ENCODE data around the gene TP53INP2. TPM values are rescaled to one million over a fixed set of nuclear protein-coding genes. Genes with fewer than 3 reads are reported as not detected.

The TP53INP2 gene
- total and polyA plus RNA-seq, 9 of the 15 experiments (the other 6 are each of a cell fraction or from before 2014, with no cell fraction given) = 0.43 to 5.0 (median 1.3) TPM

- no peak for TF ChIP-seq ZNF512 (tag; IDR thresholded peaks at IDR 0.05)
- no peak for TF ChIP-seq ETV5 (CRISPR knock-in tag; IDR thresholded peaks at IDR 0.05; ENCODE audit: low read depth)
- no peak for TF ChIP-seq FOXA3 (CRISPR knock-in tag; conservative IDR thresholded peaks at IDR 0.05 in 1 of 2, IDR thresholded peaks at IDR 0.05 in 1 of 2)
- peak; percentile 24; the same call in 1 of the 2 replicates for TF ChIP-seq CREB3L1 (IDR thresholded peaks at IDR 0.05; ENCODE audit: borderline replicate concordance, low read depth)
- peak; percentile 100 for TF ChIP-seq DPF2 (IDR thresholded peaks at IDR 0.05)
- TF ChIP-seq ZBTB12 (CRISPR knock-in tag; IDR thresholded peaks at IDR 0.05) = no peak
- peak; percentile 76 for TF ChIP-seq PHB2 (IDR thresholded peaks at IDR 0.05; ENCODE audit: low read depth)
- TF ChIP-seq, protein P1, sequence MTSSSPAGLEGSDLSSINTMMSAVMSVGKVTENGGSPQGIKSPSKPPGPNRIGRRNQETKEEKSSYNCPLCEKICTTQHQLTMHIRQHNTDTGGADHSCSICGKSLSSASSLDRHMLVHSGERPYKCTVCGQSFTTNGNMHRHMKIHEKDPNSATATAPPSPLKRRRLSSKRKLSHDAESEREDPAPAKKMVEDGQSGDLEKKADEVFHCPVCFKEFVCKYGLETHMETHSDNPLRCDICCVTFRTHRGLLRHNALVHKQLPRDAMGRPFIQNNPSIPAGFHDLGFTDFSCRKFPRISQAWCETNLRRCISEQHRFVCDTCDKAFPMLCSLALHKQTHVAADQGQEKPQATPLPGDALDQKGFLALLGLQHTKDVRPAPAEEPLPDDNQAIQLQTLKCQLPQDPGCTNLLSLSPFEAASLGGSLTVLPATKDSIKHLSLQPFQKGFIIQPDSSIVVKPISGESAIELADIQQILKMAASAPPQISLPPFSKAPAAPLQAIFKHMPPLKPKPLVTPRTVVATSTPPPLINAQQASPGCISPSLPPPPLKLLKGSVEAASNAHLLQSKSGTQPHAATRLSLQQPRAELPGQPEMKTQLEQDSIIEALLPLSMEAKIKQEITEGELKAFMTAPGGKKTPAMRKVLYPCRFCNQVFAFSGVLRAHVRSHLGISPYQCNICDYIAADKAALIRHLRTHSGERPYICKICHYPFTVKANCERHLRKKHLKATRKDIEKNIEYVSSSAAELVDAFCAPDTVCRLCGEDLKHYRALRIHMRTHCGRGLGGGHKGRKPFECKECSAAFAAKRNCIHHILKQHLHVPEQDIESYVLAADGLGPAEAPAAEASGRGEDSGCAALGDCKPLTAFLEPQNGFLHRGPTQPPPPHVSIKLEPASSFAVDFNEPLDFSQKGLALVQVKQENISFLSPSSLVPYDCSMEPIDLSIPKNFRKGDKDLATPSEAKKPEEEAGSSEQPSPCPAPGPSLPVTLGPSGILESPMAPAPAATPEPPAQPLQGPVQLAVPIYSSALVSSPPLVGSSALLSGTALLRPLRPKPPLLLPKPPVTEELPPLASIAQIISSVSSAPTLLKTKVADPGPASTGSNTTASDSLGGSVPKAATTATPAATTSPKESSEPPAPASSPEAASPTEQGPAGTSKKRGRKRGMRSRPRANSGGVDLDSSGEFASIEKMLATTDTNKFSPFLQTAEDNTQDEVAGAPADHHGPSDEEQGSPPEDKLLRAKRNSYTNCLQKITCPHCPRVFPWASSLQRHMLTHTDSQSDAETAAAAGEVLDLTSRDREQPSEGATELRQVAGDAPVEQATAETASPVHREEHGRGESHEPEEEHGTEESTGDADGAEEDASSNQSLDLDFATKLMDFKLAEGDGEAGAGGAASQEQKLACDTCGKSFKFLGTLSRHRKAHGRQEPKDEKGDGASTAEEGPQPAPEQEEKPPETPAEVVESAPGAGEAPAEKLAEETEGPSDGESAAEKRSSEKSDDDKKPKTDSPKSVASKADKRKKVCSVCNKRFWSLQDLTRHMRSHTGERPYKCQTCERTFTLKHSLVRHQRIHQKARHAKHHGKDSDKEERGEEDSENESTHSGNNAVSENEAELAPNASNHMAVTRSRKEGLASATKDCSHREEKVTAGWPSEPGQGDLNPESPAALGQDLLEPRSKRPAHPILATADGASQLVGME (CRISPR knock-in tag; IDR thresholded peaks at IDR 0.05) = no peak
- no peak for TF ChIP-seq ZNF23 (CRISPR knock-in tag; IDR thresholded peaks at IDR 0.05)
- TF ChIP-seq ZNF445 (CRISPR knock-in tag; IDR thresholded peaks at IDR 0.05; ENCODE audit: low read depth) = no peak
- no peak for TF ChIP-seq ZNF41 (CRISPR knock-in tag; conservative IDR thresholded peaks at IDR 0.05)
- TF ChIP-seq BRD9 (IDR thresholded peaks at IDR 0.05; ENCODE audit: low read depth, partially characterized antibody) = no peak
- no peak for TF ChIP-seq ZNF586 (CRISPR knock-in tag; conservative IDR thresholded peaks at IDR 0.05)
- no peak for TF ChIP-seq YBX1 (IDR thresholded peaks at IDR 0.05)
Observed at GRCh38 chr20:34713194-34713943, 9.2 kb downstream of the TP53INP2 start (continued).
